Amniotic stem cell (primary cell): ENCODE measurements around the gene RPS6KB1.
A peak's percentile ranks its signal among the peaks of the same experiment; 100 is the strongest.
"Not testable (repeated sequence)": the region's sequence is repeated elsewhere in the genome, so short reads cannot be mapped to it uniquely, and the experiment has no call there.

Experiments used
- DNase-seq: peaks from one replicate; lab custom pipeline; 2025; lab: John Stamatoyannopoulos, UW

Gene RPS6KB1

GRCh38 chr17:59892924-59893675, at the start of gene RPS6KB1, which contains the start of gene TUBD1:
Gene RPS6KB1 (plus strand): TSS chr17:59893121. CDS start chr17:59893185, 64 bp downstream.
Gene TUBD1 (minus strand): TSS chr17:59892943. CDS start chr17:59891002, 1,941 bp downstream.
- peak; percentile 98 for DNase-seq

GRCh38 chr17:59844884-59845594, 47.9 kb upstream of the RPS6KB1 start:
- no peak for DNase-seq

GRCh38 chr17:59845595-59846393, 47.1 kb upstream of the RPS6KB1 start:
- no peak for DNase-seq

GRCh38 chr17:59846394-59847165, 46.3 kb upstream of the RPS6KB1 start:
- no peak for DNase-seq

- no peak for DNase-seq
These were observed 44.6 kb upstream of the RPS6KB1 start for GRCh38 chr17:59848385-59848668.

DNA sequence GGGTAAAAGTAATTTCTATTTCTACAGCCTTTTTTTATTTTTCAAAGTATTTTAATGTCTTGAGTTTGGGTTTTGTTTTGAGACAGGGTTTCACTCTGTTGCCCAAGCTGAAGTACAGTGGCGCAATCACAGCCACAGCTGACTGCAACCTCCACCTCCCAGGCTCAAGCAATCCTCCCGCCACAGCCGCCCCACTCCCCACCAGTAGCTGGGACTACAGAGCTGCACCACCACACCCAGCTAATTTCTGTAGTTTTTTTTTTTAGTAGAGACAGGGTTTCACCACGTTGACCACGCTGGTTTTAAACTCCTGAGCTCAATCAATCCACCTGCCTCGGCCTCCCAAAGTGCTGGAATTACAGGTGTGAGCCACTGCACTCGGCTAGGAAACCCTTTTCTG, 44.1 kb upstream of the RPS6KB1 start:
- DNase-seq = no peak

- DNase-seq = not testable (repeated sequence)
These were observed 42.6 kb upstream of the RPS6KB1 start for GRCh38 chr17:59850311-59850710.

DNA sequence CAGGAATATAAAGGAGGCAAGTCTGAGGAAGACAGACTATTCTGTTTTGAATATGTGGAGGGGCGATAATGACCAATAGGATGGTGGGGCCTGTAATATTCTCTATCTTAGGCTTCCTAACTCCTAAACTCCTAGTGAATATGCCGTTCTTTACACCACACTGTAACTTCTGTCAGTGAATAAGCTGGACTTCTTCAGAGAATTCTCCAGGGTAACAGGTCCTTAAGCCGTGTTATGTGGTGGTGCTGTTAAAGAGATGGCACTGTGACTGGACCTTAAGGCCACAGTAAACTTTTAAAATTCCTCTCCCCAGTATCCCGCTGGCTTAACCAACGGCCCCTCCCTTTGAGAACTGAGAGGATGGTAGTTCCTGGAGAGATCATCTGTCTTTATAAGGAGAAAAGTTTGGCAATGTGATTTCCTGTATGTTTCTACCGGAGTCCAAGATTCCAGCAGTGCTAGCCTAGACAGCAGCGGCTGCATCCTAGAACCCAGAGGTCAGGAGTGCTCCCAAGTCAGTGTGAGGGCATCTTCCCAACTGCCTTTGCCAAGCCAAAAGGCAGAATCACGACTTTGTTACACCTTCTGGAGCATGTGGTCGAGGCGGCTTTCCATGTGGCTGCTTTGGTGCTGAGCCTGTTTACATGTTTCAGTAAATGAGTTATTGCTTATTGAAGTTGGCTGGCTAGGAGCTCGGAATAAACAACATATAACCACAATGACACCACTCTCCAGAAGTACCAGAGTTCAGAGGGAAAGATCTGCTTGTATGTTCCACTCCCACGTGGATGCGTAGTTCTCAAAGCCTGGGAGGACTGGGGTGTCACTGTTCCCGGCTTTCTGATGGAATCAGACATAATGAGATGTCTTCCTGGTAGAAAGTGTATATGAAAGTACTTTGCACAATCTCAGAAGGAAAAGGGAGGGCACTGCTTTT, 41.2 kb upstream of the RPS6KB1 start:
- no peak for DNase-seq

GRCh38 chr17:59852847-59853167, 40.1 kb upstream of the RPS6KB1 start:
- not testable (repeated sequence) for DNase-seq

DNA sequence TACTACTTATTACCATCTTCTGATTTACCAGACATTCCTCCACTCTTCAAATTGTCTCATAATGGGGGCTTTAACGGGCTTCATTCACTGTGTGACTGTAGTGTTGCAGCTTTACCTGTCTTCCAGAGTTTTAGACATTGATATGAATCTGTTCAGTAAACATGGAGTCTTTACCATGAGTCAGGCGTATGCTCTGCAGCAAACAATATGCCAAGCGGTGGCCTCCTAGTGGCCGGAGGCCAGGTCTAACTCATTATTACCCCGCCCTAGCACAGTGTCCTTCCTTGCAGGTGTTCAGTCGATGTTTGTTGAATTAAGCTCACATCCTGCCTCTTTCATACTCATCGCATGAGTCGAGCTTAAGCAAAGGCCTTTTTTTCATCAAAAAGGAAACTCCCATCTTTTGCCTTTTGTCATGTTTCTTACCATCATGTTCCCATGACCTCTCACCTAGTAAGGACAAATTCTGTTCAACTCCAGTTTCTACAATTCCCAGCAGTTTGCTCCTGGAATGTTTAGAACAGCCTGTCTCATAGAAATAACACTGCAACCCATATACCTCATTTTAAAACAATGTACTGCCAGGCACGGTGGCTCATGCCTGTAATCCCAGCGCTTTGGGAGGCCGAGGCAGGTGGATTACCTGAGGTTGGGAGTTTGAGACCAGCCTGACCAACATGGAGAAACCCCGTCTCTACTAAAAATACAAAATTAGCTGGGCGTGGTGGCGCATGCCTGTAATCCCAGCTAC, 39.6 kb upstream of the RPS6KB1 start:
- no peak for DNase-seq

GRCh38 chr17:59853919-59854729, 38.8 kb upstream of the RPS6KB1 start:
- not testable (repeated sequence) for DNase-seq

DNA sequence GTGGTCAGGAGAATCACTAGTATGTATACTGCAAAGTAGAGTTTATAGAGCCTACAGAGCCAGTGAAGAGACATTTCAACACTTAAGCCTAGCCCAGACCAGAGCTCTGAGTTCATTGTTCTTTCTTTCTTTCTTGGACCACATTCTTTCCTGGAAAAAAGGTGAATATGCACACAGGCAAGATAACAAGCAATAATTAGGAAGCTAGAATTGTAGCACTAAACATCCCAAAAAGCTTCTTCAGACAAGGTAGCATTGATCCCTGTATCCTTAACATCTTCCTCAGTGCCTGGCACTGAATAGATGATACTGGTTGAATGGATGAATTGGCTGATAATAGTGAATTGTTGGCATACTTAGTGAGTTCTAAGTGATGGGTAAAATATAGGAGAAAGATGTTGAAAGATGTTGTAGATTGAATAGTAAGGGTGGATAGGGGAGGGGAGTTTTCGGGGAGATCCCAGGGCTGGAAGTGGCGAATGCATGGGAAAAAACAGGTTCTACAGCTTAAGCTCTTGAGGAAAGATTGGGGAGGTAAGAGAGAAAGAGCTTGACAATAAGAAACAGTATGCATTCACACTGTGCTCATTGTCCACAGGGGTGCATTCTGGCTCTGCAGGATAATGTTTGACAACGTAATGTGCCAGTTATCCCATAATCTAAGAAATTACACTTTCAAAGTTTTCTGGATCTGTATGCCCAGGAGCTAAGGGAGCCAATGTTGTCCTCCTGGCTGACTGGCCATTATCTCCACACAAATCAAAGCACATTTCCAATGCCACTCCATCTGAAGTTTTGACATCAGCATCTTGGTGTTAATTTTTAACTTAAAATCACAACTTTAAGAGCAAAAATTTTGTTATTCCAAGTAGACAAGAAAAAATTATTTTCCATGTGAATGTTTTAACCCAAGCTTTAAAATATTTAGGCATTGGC, 35.8 kb upstream of the RPS6KB1 start:
- DNase-seq = no peak

GRCh38 chr17:59858167-59858816, 34.6 kb upstream of the RPS6KB1 start:
- no peak for DNase-seq

DNA sequence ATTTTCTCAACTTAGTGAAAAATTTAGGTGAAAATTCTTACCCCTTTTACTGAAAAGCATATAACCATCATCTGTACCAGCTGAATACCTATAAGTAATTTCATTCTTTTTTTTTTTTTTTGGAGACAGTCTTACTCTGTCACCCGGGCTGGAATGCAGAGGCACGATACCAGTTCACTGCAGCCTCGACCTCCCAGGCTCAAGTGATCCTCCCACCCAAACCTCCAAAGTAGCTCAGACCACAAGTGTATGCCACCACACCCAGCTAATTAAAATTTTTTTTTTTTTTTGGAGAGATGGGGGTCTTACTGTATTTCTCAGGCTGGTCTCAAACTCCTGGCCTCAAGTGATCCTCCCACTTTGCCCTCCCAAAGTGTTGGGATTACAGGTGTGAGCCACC, 34.0 kb upstream of the RPS6KB1 start:
- DNase-seq = no peak

DNA sequence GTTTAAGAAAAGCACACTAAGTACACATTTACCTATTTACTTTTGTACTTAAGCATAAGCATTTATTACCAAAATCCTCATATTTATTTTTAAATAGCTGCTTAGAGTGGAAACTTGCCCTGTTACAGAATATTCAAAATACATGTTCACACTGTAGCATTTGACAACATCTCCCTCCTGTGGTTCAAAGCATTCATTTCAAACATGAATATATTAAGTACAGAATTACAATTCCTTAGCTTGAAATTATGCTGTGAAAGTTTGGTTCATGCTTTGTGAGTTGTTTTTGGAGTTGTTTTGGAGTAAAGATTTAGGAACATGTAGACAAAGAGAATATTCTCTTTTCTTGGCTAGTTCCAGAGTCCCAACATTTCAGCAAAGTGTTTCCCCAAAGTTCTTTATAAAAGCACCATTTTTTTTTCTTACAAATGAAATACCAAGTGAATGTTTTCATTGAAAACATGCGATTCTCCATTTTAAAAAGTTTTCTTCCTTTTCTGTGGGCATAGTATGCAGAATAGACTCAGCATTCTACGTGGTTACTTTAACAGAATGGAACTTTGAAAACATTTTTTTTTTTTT, 33.4 kb upstream of the RPS6KB1 start:
- peak; percentile 53 for DNase-seq

DNA sequence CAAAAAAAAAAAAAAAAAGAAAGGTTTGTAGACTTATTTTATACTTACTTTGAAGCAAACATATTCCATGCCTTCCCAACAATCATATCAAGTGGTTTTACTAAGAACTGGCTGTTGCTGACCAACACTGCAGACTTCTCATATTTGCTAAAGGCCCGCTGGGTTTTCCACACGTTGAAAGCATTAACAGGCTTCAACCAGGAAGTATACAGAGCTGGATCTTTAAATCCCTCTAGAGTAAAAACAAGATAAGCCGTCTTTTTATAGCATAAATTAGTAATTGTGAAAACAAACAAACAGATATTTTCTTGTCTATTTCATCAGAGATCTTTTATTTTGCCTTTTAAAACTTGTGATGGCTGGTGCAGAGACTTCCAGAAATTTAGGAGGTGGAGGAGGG, 29.3 kb upstream of the RPS6KB1 start:
- no peak for DNase-seq

DNA sequence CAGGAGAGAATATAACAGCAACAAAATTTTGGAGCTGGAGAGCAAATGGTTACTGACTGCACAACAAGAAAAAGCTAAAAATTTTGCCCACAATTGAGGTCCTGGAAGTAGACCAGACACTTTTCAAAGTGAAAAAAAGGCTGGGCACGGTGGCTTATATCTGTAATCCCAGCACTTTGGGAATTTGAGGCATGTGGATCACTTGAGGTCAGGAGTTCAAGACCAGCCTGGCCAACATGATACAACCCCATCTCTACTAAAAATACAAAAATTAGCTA, 23.0 kb upstream of the RPS6KB1 start:
- DNase-seq = no peak

DNA sequence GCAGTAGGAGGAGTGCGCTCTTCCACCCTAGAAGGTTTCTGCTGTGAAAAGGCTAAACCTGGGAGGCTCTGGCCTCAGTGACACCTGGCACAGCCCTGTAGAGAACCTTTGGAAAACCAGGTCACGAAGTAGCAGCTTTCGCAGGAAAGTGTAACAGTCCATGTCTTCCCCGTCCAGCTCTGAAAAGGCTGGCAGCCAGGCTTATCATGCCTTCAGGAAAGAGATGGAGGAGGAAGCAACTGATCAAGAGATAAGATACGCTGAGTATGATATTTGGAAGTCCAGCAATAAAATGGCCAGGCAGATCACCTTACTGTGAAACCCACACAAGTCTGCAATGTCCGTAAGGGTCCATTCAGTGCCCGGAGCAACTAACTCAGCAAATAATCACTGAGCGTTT, 22.4 kb upstream of the RPS6KB1 start:
- DNase-seq = no peak
